Mesenchymal stem cell (in vitro differentiated cells and primary cell): ENCODE data around the gene UBASH3B.

ENCODE experiments used
- DNase-seq: peaks from one replicate; pipeline ENCODE4 v3.0.0-alpha.2; 2013
- H2AFZ ChIP-seq: one replicate; pipeline ENCODE4 v1.6.1; 2013; ENCODE audit warnings: low read depth, mild to moderate bottlenecking, control low read depth, inconsistent platforms, low read length, moderate library complexity
- H2AK5ac ChIP-seq: 2 replicates; pipeline ENCODE4 v1.6.1; 2013; ENCODE audit warnings: low read length, moderate library complexity, mild to moderate bottlenecking, inconsistent platforms; ENCODE audit not compliant: severe bottlenecking
- H2BK120ac ChIP-seq: one replicate; pipeline ENCODE4 v1.6.1; 2013; ENCODE audit warnings: low read depth, mild to moderate bottlenecking, inconsistent platforms, low read length, moderate library complexity
- H2BK12ac ChIP-seq, 2 experiments: one replicate each; pipeline ENCODE4 v1.6.1; 2013; ENCODE audit warnings: inconsistent platforms in 2 of 2, low read length in 2 of 2, mild to moderate bottlenecking in 2 of 2, moderate library complexity in 2 of 2, control low read depth in 1 of 2
- H2BK15ac ChIP-seq: one replicate; pipeline ENCODE4 v1.6.1; 2013; ENCODE audit warnings: mild to moderate bottlenecking, low read depth, inconsistent platforms; ENCODE audit not compliant: poor library complexity, severe bottlenecking
- H2BK5ac ChIP-seq: 2 replicates; pipeline ENCODE4 v1.6.1; 2013; ENCODE audit warnings: low read depth, mild to moderate bottlenecking, low read length, control low read depth, inconsistent platforms; ENCODE audit not compliant: poor library complexity, severe bottlenecking
- H3K14ac ChIP-seq, 2 experiments: one replicate each; pipeline ENCODE4 v1.6.1; 2013; ENCODE audit warnings: inconsistent platforms in 2 of 2, low read length in 2 of 2, control low read depth in 1 of 2, mild to moderate bottlenecking in 1 of 2, moderate library complexity in 1 of 2
- H3K18ac ChIP-seq, 2 experiments: one replicate each; pipeline ENCODE4 v1.6.1; 2013; ENCODE audit warnings: inconsistent platforms in 2 of 2, low read length in 2 of 2, control low read depth in 1 of 2, low read depth in 1 of 2, mild to moderate bottlenecking in 1 of 2
- H3K23ac ChIP-seq, 2 experiments: one replicate each; pipeline ENCODE4 v1.6.1; 2013; ENCODE audit warnings: inconsistent platforms in 2 of 2, low read length in 2 of 2, mild to moderate bottlenecking in 2 of 2, moderate library complexity in 2 of 2, control low read depth in 1 of 2
- H3K27ac ChIP-seq: 2 replicates; pipeline ENCODE4 v1.5.1; 2013; ENCODE audit warnings: mild to moderate bottlenecking, moderate library complexity, low read length, control low read depth, inconsistent platforms; ENCODE audit not compliant: poor library complexity, severe bottlenecking
- H3K27me3 ChIP-seq, 2 experiments: 2 replicates each; pipeline versions ENCODE4 v1.6.1 to v1.7.0; 2013; ENCODE audit warnings: low read length in 2 of 2, mild to moderate bottlenecking in 2 of 2, moderate library complexity in 2 of 2, control low read depth in 1 of 2, inconsistent platforms in 1 of 2; ENCODE audit not compliant: control insufficient read depth in 1 of 2, insufficient read depth in 1 of 2
- H3K36me3 ChIP-seq, 2 experiments: 2 replicates each; pipeline versions ENCODE4 v1.6.1 to v1.7.0; 2013; ENCODE audit warnings: low read length in 2 of 2, control low read depth in 1 of 2, inconsistent platforms in 1 of 2, low read depth in 1 of 2, mild to moderate bottlenecking in 1 of 2; ENCODE audit not compliant: insufficient read depth in 2 of 2, control insufficient read depth in 1 of 2
- H3K4ac ChIP-seq, 2 experiments: one replicate each; pipeline ENCODE4 v1.6.1; 2013; ENCODE audit warnings: inconsistent platforms in 2 of 2, low read length in 2 of 2, mild to moderate bottlenecking in 2 of 2, moderate library complexity in 2 of 2, control low read depth in 1 of 2, low read depth in 1 of 2
- H3K4me1 ChIP-seq: 2 replicates; pipeline ENCODE4 v1.6.1; 2013; ENCODE audit warnings: low read depth, low read length, control low read depth; ENCODE audit not compliant: control insufficient read depth, insufficient read depth
- H3K4me2 ChIP-seq: 2 replicates; pipeline ENCODE4 v1.6.1; 2013; ENCODE audit warnings: low read length, mild to moderate bottlenecking, inconsistent platforms; ENCODE audit not compliant: poor library complexity, severe bottlenecking
- H3K4me3 ChIP-seq, 2 experiments: 2 replicates each; pipeline versions ENCODE4 v1.5.1 to v1.7.0; 2013; ENCODE audit warnings: low read length in 2 of 2, mild to moderate bottlenecking in 2 of 2, control low read depth in 1 of 2, low read depth in 1 of 2; ENCODE audit not compliant: insufficient read depth in 1 of 2
- H3K79me1 ChIP-seq: replicated peaks from 2 replicates; pipeline ENCODE4 v1.6.1; 2013; ENCODE audit warnings: mild to moderate bottlenecking, control low read depth, low read length, inconsistent platforms; ENCODE audit not compliant: poor library complexity, severe bottlenecking
- H3K9ac ChIP-seq: 2 replicates; pipeline ENCODE4 v1.7.0; 2013; ENCODE audit warnings: mild to moderate bottlenecking, low read length, moderate library complexity
- H3K9me3 ChIP-seq: 2 replicates; pipeline ENCODE4 v1.7.0; 2013; ENCODE audit warnings: mild to moderate bottlenecking, low read length; ENCODE audit not compliant: control insufficient read depth
- H4K8ac ChIP-seq: one replicate; pipeline ENCODE4 v1.6.1; 2013; ENCODE audit warnings: inconsistent platforms, mild to moderate bottlenecking, low read length, moderate library complexity
- H4K91ac ChIP-seq: one replicate; pipeline ENCODE4 v1.6.1; 2013; ENCODE audit warnings: mild to moderate bottlenecking, low read length, inconsistent platforms
- WGBS: methylation state at CpG from one replicate; pipeline ENCODE4 v1.1.7; 2013; ENCODE audit warnings: mixed read lengths; 5-methylcytosine and 5-hydroxymethylcytosine counted together

The UBASH3B gene

GRCh38 chr11:122697636-122698167 is 42.2 kb downstream of the UBASH3B start:
- H3K27me3 ChIP-seq: no peaks in the 10 kb centered on the region
- H2AK5ac ChIP-seq: peak overlapping the region; percentile 38
- peaks cover 6% of the 10 kb centered on the region for H3K4me1 ChIP-seq
- no peak overlapping the region for H3K18ac ChIP-seq
- no peak overlapping the region for H3K4ac ChIP-seq
- H4K8ac ChIP-seq: no peak overlapping the region
- H3K4me2 ChIP-seq: no peak overlapping the region
- H3K9me3 ChIP-seq: no peaks in the 10 kb centered on the region
- H2BK12ac ChIP-seq: no peak overlapping the region
- peak overlapping the region; percentile 8 for H3K27ac ChIP-seq
- H2BK5ac ChIP-seq: no peak overlapping the region
- H3K9ac ChIP-seq: no peak overlapping the region
- H2AFZ ChIP-seq: no peak overlapping the region
- H4K91ac ChIP-seq: no peak overlapping the region
- peak; percentile 81 for DNase-seq
- 98% methylated on average over 8 of the region's 8 CpGs for WGBS
- H2BK120ac ChIP-seq: no peak overlapping the region
- peaks cover 0 to 3% of the 10 kb centered on the region in 2 experiments for H3K36me3 ChIP-seq
- H2BK15ac ChIP-seq: no peak overlapping the region
- no peak overlapping the region for H3K23ac ChIP-seq
- no peak overlapping the region for H3K14ac ChIP-seq
- peaks cover 4% of the 10 kb centered on the region for H3K79me1 ChIP-seq
- no peak overlapping the region for H3K4me3 ChIP-seq

DNA sequence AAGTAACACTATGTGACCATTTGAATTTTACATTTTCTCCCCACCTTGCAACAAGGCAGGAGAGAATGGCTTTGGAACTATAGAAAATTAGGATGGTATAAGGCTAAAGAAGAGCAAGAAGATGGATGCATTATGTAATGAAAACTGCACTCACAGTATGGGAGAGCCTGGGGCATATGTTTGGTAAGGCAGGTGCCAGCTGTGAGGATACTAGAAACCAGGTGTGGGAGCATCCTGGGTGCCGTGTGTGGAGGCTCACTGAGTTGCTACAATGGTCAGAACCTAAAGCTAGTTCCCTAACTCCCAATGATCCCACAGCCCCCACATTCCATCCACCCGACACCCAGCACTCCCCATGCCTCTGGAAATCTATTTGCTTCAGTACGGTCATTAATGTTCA is 42.9 kb downstream of the UBASH3B start:
- Histone ChIP-seq H2BK12ac (no peak overlapping the region), H2BK120ac (no peak overlapping the region), H4K91ac (no peak overlapping the region), H2BK15ac (no peak overlapping the region), H3K4me1 (peaks cover 4% of the 10 kb centered on the region), H3K9ac (no peak overlapping the region), H2AK5ac (no peak overlapping the region), H3K4ac (no peak overlapping the region), H3K18ac (no peak overlapping the region), H3K9me3 (no peaks in the 10 kb centered on the region), H3K14ac (no peak overlapping the region), H3K36me3 (peaks cover 0 to 3% of the 10 kb centered on the region in 2 experiments), H3K27me3 (no peaks in the 10 kb centered on the region), H3K79me1 (peaks cover 4% of the 10 kb centered on the region), H3K4me3 (no peak overlapping the region), H2AFZ (no peak overlapping the region), H3K4me2 (no peak overlapping the region), H3K27ac (no peak overlapping the region), H3K23ac (no peak overlapping the region), H2BK5ac (no peak overlapping the region), H4K8ac (no peak overlapping the region)
- 100% methylated on average over 1 of the region's 3 CpGs for WGBS
- DNase-seq: no peak

DNA sequence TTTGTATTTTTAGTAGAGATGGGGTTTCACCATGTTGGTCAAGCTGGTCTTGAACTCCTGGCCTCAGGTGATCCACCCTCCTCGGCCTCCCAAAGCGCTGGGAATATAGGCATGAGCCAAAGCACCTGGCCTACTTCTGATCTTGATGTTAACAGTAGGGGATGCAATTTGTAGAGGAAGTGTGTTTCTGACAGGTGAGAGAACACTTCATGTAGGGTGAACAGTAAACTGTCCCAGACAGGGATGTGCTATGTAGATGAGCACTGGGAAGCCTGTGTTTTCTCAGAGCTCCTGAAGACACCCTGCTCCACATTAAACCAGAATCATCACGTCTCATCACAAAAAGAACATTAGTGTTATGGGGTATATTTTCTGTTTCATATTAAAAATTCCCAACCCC is 45.1 kb downstream of the UBASH3B start:
- H2BK12ac ChIP-seq: no peak overlapping the region
- H3K4me3 ChIP-seq: no peak overlapping the region
- no peak overlapping the region for H4K8ac ChIP-seq
- H2BK120ac ChIP-seq: no peak overlapping the region
- H3K36me3 ChIP-seq: peaks cover 0 to 6% of the 10 kb centered on the region in 2 experiments
- no peak overlapping the region for H3K4ac ChIP-seq
- H3K27ac ChIP-seq: no peak overlapping the region
- H3K9me3 ChIP-seq: no peaks in the 10 kb centered on the region
- no peak overlapping the region for H2BK5ac ChIP-seq
- no peak overlapping the region for H2AFZ ChIP-seq
- no peak overlapping the region for H4K91ac ChIP-seq
- H2AK5ac ChIP-seq: no peak overlapping the region
- H3K79me1 ChIP-seq: peaks cover 4% of the 10 kb centered on the region
- H3K18ac ChIP-seq: no peak overlapping the region
- H3K14ac ChIP-seq: no peak overlapping the region
- no peak overlapping the region for H3K23ac ChIP-seq
- no peak overlapping the region for H3K9ac ChIP-seq
- no peak overlapping the region for H2BK15ac ChIP-seq
- no peaks in the 10 kb centered on the region for H3K27me3 ChIP-seq
- H3K4me1 ChIP-seq: peaks cover 5% of the 10 kb centered on the region
- no peak for DNase-seq
- WGBS: 98% methylated on average over 2 of the region's 3 CpGs
- no peak overlapping the region for H3K4me2 ChIP-seq

DNA sequence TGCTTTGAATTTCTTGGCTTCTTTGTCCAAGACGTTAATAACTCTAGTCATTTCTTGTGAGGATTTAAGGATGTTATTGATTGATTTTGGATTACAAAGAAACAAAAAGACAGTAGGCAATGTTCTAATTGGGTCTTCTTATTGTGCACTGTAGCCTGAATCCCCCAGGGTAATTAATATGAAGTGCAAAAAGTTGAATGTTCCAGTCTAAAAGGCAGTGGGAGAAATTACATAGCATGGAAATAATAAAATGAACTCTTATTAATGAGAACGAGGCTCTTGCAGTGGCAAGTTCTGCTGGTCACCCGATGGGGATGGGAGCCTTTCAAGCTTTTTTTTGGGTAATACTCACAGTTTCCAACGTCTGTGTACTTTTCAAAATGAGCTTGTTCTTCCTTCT is 45.6 kb downstream of the UBASH3B start:
- Histone ChIP-seq H3K4me1 (peaks cover 6% of the 10 kb centered on the region), H3K79me1 (peaks cover 4% of the 10 kb centered on the region), H3K14ac (no peak overlapping the region), H2BK12ac (no peak overlapping the region), H4K91ac (no peak overlapping the region), H2AK5ac (no peak overlapping the region), H3K4me2 (no peak overlapping the region), H2AFZ (no peak overlapping the region), H4K8ac (no peak overlapping the region), H3K36me3 (peaks cover 0 to 7% of the 10 kb centered on the region in 2 experiments), H3K27ac (no peak overlapping the region), H3K4ac (no peak overlapping the region), H3K18ac (no peak overlapping the region), H2BK15ac (no peak overlapping the region), H2BK120ac (no peak overlapping the region), H3K9me3 (no peaks in the 10 kb centered on the region), H3K9ac (no peak overlapping the region), H3K4me3 (no peak overlapping the region), H3K23ac (no peak overlapping the region), H2BK5ac (no peak overlapping the region), H3K27me3 (no peaks in the 10 kb centered on the region)
- 95% methylated on average over 4 of the region's 4 CpGs for WGBS
- DNase-seq: no peak
